ENCODE data around the gene TUBG2. TPM values are rescaled to one million over a fixed set of nuclear protein-coding genes. Genes with fewer than 3 reads are reported as not detected.

TUBG2 gene
- polyA plus RNA-seq, 1 of the 3 experiments (the other 2 are of a cell fraction) = 33.9 TPM

- no peak for DNase-seq
- Histone ChIP-seq H3K4me2 (no peak overlapping the region), H3K4me1 (ENCODE audit: control insufficient read depth in 1 of 2, insufficient read depth in 2 of 2, low read depth in 1 of 2, low read length in 1 of 2) (no peaks in the 10 kb centered on the region), H3K9me3 (no peaks in the 10 kb centered on the region), H3F3A (replicated peaks; ENCODE audit: insufficient read depth) (no peaks in the 10 kb centered on the region), H4K20me1 (ENCODE audit: insufficient read depth) (no peaks in the 10 kb centered on the region), H3K27me3 (ENCODE audit: insufficient read depth) (no peaks in the 10 kb centered on the region), H3K27ac (ENCODE audit: low read depth in 2 of 2, low read length in 1 of 2) (no peak overlapping the region), H3K9me2 (no peaks in the 10 kb centered on the region), H3K9ac (no peak overlapping the region), H2AFZ (ENCODE audit: low read depth) (no peak overlapping the region), H3K36me3 (replicated peaks in 1 of 2; ENCODE audit: control insufficient read depth in 1 of 2, insufficient read depth in 2 of 2, low read length in 1 of 2) (peaks cover 46 to 61% of the 10 kb centered on the region in 2 experiments), H3K79me2 (ENCODE audit: insufficient read depth) (no peaks in the 10 kb centered on the region), H3K4me3 (ENCODE audit: low read depth in 2 of 2, low read length in 1 of 2) (no peak overlapping the region)
- CTCF ChIA-PET = interaction anchor here (1.3 to 2.6 kb wide), 2 partner anchors 14 to 57 kb away, joined by 4 to 5 read pairs; no protein-coding TSS in a partner anchor
- WGBS (ENCODE audit: low lambda C conversion rate) = 90% methylated on average over 5 of the region's 5 CpGs
- POLR2A ChIA-PET = interaction anchor here (0.6 kb wide), 1 partner anchor 113 kb away, joined by 4 read pairs; no protein-coding TSS in a partner anchor
- TF ChIP-seq JUND (IDR thresholded peaks at IDR 0.05) = no peak
- TF ChIP-seq EP300 (IDR thresholded peaks at IDR 0.05; ENCODE audit: borderline replicate concordance in 1 of 2, low read depth in 1 of 2, low read length in 1 of 2) = no peak
- no peak for TF ChIP-seq ELF1 (IDR thresholded peaks at IDR 0.05)
- TF ChIP-seq, protein P1, sequence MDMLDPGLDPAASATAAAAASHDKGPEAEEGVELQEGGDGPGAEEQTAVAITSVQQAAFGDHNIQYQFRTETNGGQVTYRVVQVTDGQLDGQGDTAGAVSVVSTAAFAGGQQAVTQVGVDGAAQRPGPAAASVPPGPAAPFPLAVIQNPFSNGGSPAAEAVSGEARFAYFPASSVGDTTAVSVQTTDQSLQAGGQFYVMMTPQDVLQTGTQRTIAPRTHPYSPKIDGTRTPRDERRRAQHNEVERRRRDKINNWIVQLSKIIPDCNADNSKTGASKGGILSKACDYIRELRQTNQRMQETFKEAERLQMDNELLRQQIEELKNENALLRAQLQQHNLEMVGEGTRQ (IDR thresholded peaks at IDR 0.05; ENCODE audit: borderline replicate concordance, low read depth, low read length) = no peak
- TF ChIP-seq RXRA (IDR thresholded peaks at IDR 0.05; ENCODE audit: borderline replicate concordance, low read depth) = no peak
- no peak for TF ChIP-seq TCF12 (IDR thresholded peaks at IDR 0.05)
- TF ChIP-seq USF1 (IDR thresholded peaks at IDR 0.05; ENCODE audit: borderline replicate concordance, low read depth) = no peak
- no peak for TF ChIP-seq MXI1 (IDR thresholded peaks at IDR 0.05; ENCODE audit: low read depth, low read length)
- TF ChIP-seq RFX5 (IDR thresholded peaks at IDR 0.05; ENCODE audit: low read length) = no peak
- TF ChIP-seq NFIC (IDR thresholded peaks at IDR 0.05; ENCODE audit: borderline replicate concordance) = no peak
- no peak for TF ChIP-seq FOXM1 (IDR thresholded peaks at IDR 0.05; ENCODE audit: low read depth)
- TF ChIP-seq FOSL2 (IDR thresholded peaks at IDR 0.05; ENCODE audit: borderline replicate concordance, low read depth) = no peak
- TF ChIP-seq, protein P2, sequence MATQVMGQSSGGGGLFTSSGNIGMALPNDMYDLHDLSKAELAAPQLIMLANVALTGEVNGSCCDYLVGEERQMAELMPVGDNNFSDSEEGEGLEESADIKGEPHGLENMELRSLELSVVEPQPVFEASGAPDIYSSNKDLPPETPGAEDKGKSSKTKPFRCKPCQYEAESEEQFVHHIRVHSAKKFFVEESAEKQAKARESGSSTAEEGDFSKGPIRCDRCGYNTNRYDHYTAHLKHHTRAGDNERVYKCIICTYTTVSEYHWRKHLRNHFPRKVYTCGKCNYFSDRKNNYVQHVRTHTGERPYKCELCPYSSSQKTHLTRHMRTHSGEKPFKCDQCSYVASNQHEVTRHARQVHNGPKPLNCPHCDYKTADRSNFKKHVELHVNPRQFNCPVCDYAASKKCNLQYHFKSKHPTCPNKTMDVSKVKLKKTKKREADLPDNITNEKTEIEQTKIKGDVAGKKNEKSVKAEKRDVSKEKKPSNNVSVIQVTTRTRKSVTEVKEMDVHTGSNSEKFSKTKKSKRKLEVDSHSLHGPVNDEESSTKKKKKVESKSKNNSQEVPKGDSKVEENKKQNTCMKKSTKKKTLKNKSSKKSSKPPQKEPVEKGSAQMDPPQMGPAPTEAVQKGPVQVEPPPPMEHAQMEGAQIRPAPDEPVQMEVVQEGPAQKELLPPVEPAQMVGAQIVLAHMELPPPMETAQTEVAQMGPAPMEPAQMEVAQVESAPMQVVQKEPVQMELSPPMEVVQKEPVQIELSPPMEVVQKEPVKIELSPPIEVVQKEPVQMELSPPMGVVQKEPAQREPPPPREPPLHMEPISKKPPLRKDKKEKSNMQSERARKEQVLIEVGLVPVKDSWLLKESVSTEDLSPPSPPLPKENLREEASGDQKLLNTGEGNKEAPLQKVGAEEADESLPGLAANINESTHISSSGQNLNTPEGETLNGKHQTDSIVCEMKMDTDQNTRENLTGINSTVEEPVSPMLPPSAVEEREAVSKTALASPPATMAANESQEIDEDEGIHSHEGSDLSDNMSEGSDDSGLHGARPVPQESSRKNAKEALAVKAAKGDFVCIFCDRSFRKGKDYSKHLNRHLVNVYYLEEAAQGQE (IDR thresholded peaks at IDR 0.05; ENCODE audit: low read depth, low read length) = no peak
- TF ChIP-seq, protein P3, sequence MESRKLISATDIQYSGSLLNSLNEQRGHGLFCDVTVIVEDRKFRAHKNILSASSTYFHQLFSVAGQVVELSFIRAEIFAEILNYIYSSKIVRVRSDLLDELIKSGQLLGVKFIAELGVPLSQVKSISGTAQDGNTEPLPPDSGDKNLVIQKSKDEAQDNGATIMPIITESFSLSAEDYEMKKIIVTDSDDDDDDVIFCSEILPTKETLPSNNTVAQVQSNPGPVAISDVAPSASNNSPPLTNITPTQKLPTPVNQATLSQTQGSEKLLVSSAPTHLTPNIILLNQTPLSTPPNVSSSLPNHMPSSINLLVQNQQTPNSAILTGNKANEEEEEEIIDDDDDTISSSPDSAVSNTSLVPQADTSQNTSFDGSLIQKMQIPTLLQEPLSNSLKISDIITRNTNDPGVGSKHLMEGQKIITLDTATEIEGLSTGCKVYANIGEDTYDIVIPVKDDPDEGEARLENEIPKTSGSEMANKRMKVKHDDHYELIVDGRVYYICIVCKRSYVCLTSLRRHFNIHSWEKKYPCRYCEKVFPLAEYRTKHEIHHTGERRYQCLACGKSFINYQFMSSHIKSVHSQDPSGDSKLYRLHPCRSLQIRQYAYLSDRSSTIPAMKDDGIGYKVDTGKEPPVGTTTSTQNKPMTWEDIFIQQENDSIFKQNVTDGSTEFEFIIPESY (IDR thresholded peaks at IDR 0.05; ENCODE audit: borderline replicate concordance, low read depth) = no peak
- no peak for TF ChIP-seq CHD2 (IDR thresholded peaks at IDR 0.05; ENCODE audit: low read length, partially characterized antibody)
Measured at GRCh38 chr17:42706732-42707131, 47.6 kb downstream of the TUBG2 start.

Data from SK-N-SH (cell line).